Measurements from ENCODE around the gene PTH1R.
A peak's percentile ranks its signal among the peaks of the same experiment; 100 is the strongest.
"Not testable (repeated sequence)": the region's sequence is repeated elsewhere in the genome, so short reads cannot be mapped to it uniquely, and the experiment has no call there.

PTH1R gene

GRCh38 chr3:46899151-46900006, 21.9 kb downstream of the PTH1R start:
- DNase-seq (ENCODE audit: low spot score), result no peak

GRCh38 chr3:46900007-46900292, 22.4 kb downstream of the PTH1R start:
- DNase-seq (ENCODE audit: low spot score), result no peak

GRCh38 chr3:46900356-46900755, 22.8 kb downstream of the PTH1R start:
- DNase-seq (ENCODE audit: low spot score), result no peak

- no peak for DNase-seq (ENCODE audit: low spot score)
Observed at GRCh38 chr3:46901061-46901460, 23.5 kb downstream of the PTH1R start.

GRCh38 chr3:46901591-46902187, 24.2 kb downstream of the PTH1R start:
- no peak for DNase-seq (ENCODE audit: low spot score)

- no peak for DNase-seq (ENCODE audit: low spot score)
Observed at GRCh38 chr3:46902188-46902631, 24.7 kb downstream of the PTH1R start.

GRCh38 chr3:46903341-46904302, 26.1 kb downstream of the PTH1R start:
- peak; percentile 82 for DNase-seq (ENCODE audit: low spot score)

GRCh38 chr3:46904303-46905212, 27.0 kb downstream of the PTH1R start:
- DNase-seq (ENCODE audit: low spot score), result no peak

- DNase-seq (ENCODE audit: low spot score), result no peak
Observed at GRCh38 chr3:46905213-46905560, 27.7 kb downstream of the PTH1R start.

- DNase-seq (ENCODE audit: low spot score), result no peak
Observed at GRCh38 chr3:46905661-46906451, 28.3 kb downstream of the PTH1R start.

GRCh38 chr3:46906471-46907058, 29.0 kb downstream of the PTH1R start:
- DNase-seq (ENCODE audit: low spot score), result no peak

GRCh38 chr3:46907271-46907670, 29.8 kb downstream of the PTH1R start:
- no peak for DNase-seq (ENCODE audit: low spot score)

GRCh38 chr3:46907960-46908293, 30.4 kb downstream of the PTH1R start:
- no peak for DNase-seq (ENCODE audit: low spot score)

- DNase-seq (ENCODE audit: low spot score), result peak; percentile 70
Observed at GRCh38 chr3:46908294-46908985, 30.9 kb downstream of the PTH1R start.

- no peak for DNase-seq (ENCODE audit: low spot score)
Observed at GRCh38 chr3:46908986-46909534, 31.5 kb downstream of the PTH1R start.

GRCh38 chr3:46909535-46910161, 32.1 kb downstream of the PTH1R start:
- peak; percentile 97 for DNase-seq (ENCODE audit: low spot score)

- DNase-seq (ENCODE audit: low spot score), result no peak
Observed at GRCh38 chr3:46910166-46910760, 32.7 kb downstream of the PTH1R start.

- DNase-seq (ENCODE audit: low spot score), result not testable (repeated sequence)
Observed at GRCh38 chr3:46910914-46911313, 33.4 kb downstream of the PTH1R start.

GRCh38 chr3:46912986-46913385, 35.5 kb downstream of the PTH1R start:
- no peak for DNase-seq (ENCODE audit: low spot score)
